SK-N-SH (cell line): ENCODE data around the gene IL17RB. TPM values are rescaled to one million over a fixed set of nuclear protein-coding genes. Genes with fewer than 3 reads are reported as not detected.

Experiments used
- CTCF ChIA-PET: fragments of 300-600, 350-600 bp; formaldehyde crosslinking; extraction: SDS; loops from one replicate; lab custom pipeline; 2021; lab: Yijun Ruan, JAX
- POLR2A ChIA-PET: fragments of 350-600 bp; sonication (Branson Sonifier 250); formaldehyde crosslinking; extraction: SDS; loops from one replicate; lab custom pipeline; 2020; ENCODE audit warnings: antibody characterized with exemption, inconsistent platforms; lab: Yijun Ruan, JAX
- DNase-seq: peaks from one replicate; pipeline ENCODE4 v3.0.0; 2012
- H2AFZ ChIP-seq: fragments of 200-600 bp; sonication (generic); 2 replicates; pipeline ENCODE4 v1.8.1; 2016; ENCODE audit warnings: antibody characterized with exemption, mild to moderate bottlenecking, low read depth
- H3F3A ChIP-seq: fragments of 200-600 bp; sonication (generic); replicated peaks from 2 replicates; pipeline ENCODE3; 2016; ENCODE audit warnings: antibody characterized with exemption, mild to moderate bottlenecking; ENCODE audit not compliant: insufficient read depth
- H3K27ac ChIP-seq, 2 experiments: fragments of 200-500 bp in 1 of 2; fragments of 200-600 bp in 1 of 2; sonication (Bioruptor generic) in 1 of 2; sonication (generic), shearing (Covaris generic) in 1 of 2; 2 replicates each; pipeline versions ENCODE4 v1.5.1 to v1.6.1; 2014 to 2016; ENCODE audit warnings: low read depth in 2 of 2, inconsistent platforms in 1 of 2, low read length in 1 of 2, mild to moderate bottlenecking in 1 of 2, mixed read lengths in 1 of 2
- H3K27me3 ChIP-seq: fragments of 200-600 bp; sonication (generic), shearing (Covaris generic); 2 replicates; pipeline ENCODE4 v1.6.1; 2016; ENCODE audit warnings: mixed run types; ENCODE audit not compliant: insufficient read depth
- H3K36me3 ChIP-seq, 2 experiments: fragments of 200-500 bp in 1 of 2; fragments of 200-600 bp in 1 of 2; sonication (Bioruptor generic) in 1 of 2; sonication (generic) in 1 of 2; replicated peaks in 1 of 2; 2 replicates each; pipeline versions ENCODE3 to v1.5.1; 2014 to 2016; ENCODE audit warnings: low read length in 1 of 2, mild to moderate bottlenecking in 1 of 2; ENCODE audit not compliant: insufficient read depth in 2 of 2, control insufficient read depth in 1 of 2
- H3K4me1 ChIP-seq, 2 experiments: fragments of 200-500 bp in 1 of 2; fragments of 200-600 bp in 1 of 2; sonication (Bioruptor generic) in 1 of 2; sonication (generic), shearing (Covaris generic) in 1 of 2; 2 replicates each; pipeline versions ENCODE4 v1.5.1 to v1.6.1; 2014 to 2016; ENCODE audit warnings: low read depth in 1 of 2, low read length in 1 of 2, mixed run types in 1 of 2; ENCODE audit not compliant: insufficient read depth in 2 of 2, control insufficient read depth in 1 of 2
- H3K4me2 ChIP-seq: fragments of 200-600 bp; sonication (generic), shearing (Covaris generic); 2 replicates; pipeline ENCODE4 v1.6.1; 2017; ENCODE audit warnings: mixed run types
- H3K4me3 ChIP-seq, 2 experiments: fragments of 200-500 bp in 1 of 2; fragments of 200-600 bp in 1 of 2; sonication (Bioruptor generic) in 1 of 2; sonication (generic), shearing (Covaris generic) in 1 of 2; 2 replicates each; pipeline versions ENCODE4 v1.5.1 to v1.8.1; 2014 to 2016; ENCODE audit warnings: low read depth in 2 of 2, inconsistent platforms in 1 of 2, low read length in 1 of 2, mild to moderate bottlenecking in 1 of 2, mixed read lengths in 1 of 2, moderate library complexity in 1 of 2
- H3K79me2 ChIP-seq: fragments of 200-600 bp; sonication (generic); 2 replicates; pipeline ENCODE4 v1.8.1; 2017; ENCODE audit warnings: mild to moderate bottlenecking; ENCODE audit not compliant: insufficient read depth
- H3K9ac ChIP-seq: fragments of 200-600 bp; sonication (generic); 2 replicates; pipeline ENCODE4 v1.6.1; 2017; ENCODE audit warnings: mixed run types
- H3K9me2 ChIP-seq: fragments of 200-600 bp; sonication (generic); 2 replicates; pipeline ENCODE4 v1.6.1; 2017; ENCODE audit warnings: mixed run types
- H3K9me3 ChIP-seq: fragments of 200-600 bp; sonication (generic); 2 replicates; pipeline ENCODE4 v1.6.1; 2017; ENCODE audit warnings: mixed run types, mild to moderate bottlenecking, moderate library complexity
- H4K20me1 ChIP-seq: fragments of 200-600 bp; sonication (generic); 2 replicates; pipeline ENCODE4 v1.6.1; 2017; ENCODE audit warnings: mild to moderate bottlenecking, mixed run types; ENCODE audit not compliant: insufficient read depth
- FOXJ3 ChIP-seq: sonication (generic); formaldehyde crosslinking; IDR thresholded peaks from 2 replicates; pipeline ENCODE4 v1.5.1; 2020; ENCODE audit warnings: mild to moderate bottlenecking, missing genetic modification reagents
- JUND ChIP-seq: IDR thresholded peaks from 2 replicates; pipeline ENCODE4 v1.4.0; 2012
- MXI1 ChIP-seq: IDR thresholded peaks from 2 replicates; pipeline ENCODE4 v1.6.1; 2012; ENCODE audit warnings: mild to moderate bottlenecking, low read depth, low read length, improper control_type of control experiment
- NFIC ChIP-seq: IDR thresholded peaks from 2 replicates; pipeline ENCODE4 v1.4.0; 2012; ENCODE audit warnings: borderline replicate concordance
- PBX3 ChIP-seq: IDR thresholded peaks from 2 replicates; pipeline ENCODE4; 2012
- RCOR1 ChIP-seq: fragments of 150-350 bp; IDR thresholded peaks from 2 replicates; pipeline ENCODE4 v1.6.1; 2017; ENCODE audit warnings: antibody characterized with exemption, low read length
- RXRA ChIP-seq: IDR thresholded peaks from 2 replicates; pipeline ENCODE4 v1.4.0; 2012; ENCODE audit warnings: low read depth, mild to moderate bottlenecking, borderline replicate concordance
- SIN3A ChIP-seq: IDR thresholded peaks from 2 replicates; pipeline ENCODE4 v1.6.1; 2012; ENCODE audit warnings: low read depth, mild to moderate bottlenecking, low read length, moderate library complexity, borderline replicate concordance
- USF1 ChIP-seq: IDR thresholded peaks from 2 replicates; pipeline ENCODE4 v1.4.0; 2012; ENCODE audit warnings: low read depth, borderline replicate concordance
- WGBS: methylation state at CpG from one replicate; pipeline ENCODE4 v1.1.6; 2017; ENCODE audit warnings: low lambda C conversion rate; 5-methylcytosine and 5-hydroxymethylcytosine counted together
- polyA plus RNA-seq, 3 experiments: library from polyadenylated mRNA; depleted of rRNA; stranded (reverse); fragments of >200 nt; gene quantifications; 2 replicates each; pipeline ENCODE4 v1.2.3, GENCODE V29; 2012

IL17RB gene, protein sequence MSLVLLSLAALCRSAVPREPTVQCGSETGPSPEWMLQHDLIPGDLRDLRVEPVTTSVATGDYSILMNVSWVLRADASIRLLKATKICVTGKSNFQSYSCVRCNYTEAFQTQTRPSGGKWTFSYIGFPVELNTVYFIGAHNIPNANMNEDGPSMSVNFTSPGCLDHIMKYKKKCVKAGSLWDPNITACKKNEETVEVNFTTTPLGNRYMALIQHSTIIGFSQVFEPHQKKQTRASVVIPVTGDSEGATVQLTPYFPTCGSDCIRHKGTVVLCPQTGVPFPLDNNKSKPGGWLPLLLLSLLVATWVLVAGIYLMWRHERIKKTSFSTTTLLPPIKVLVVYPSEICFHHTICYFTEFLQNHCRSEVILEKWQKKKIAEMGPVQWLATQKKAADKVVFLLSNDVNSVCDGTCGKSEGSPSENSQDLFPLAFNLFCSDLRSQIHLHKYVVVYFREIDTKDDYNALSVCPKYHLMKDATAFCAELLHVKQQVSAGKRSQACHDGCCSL
- 0.10 and 0.16 TPM in 2 replicates for polyA plus RNA-seq (2012; rRNA removed)
- polyA plus RNA-seq (2012; cell fraction: cytosol; rRNA removed): 0.03 TPM in 1 of 2 replicates, not detected in the other
- polyA plus RNA-seq (2012; cell fraction: nucleus; rRNA removed): 0.44 and 0.50 TPM in 2 replicates

GRCh38 chr3:53846134-53846850, at the start of gene IL17RB, which contains the start of gene CHDH:
TSS of gene IL17RB (plus strand) at chr3:53846568. CDS start at chr3:53846589, 21 bp downstream.
TSS of gene CHDH (minus strand) at chr3:53846419. CDS start at chr3:53824008, 22,411 bp downstream.
- Histone ChIP-seq H3K9me3 (no peaks in the 10 kb centered on the region), H3K27ac (no peak within 1 kb of the TSS), H3K9ac (no peak within 1 kb of the TSS), H2AFZ (peak within 1 kb of the TSS; percentile 16; the same call in 1 of the 2 replicates), H4K20me1 (no peaks in the 10 kb centered on the region), H3F3A (no peaks in the 10 kb centered on the region), H3K4me1 (peaks cover 0 to 11% of the 10 kb centered on the region in 2 experiments; a peak in 1 of 4 replicates), H3K4me2 (peak within 1 kb of the TSS; percentile 72), H3K36me3 (no peaks in the 10 kb centered on the region), H3K4me3 (peak within 1 kb of the TSS; percentile 44 to 46; a peak in 3 of 4 replicates), H3K9me2 (no peaks in the 10 kb centered on the region), H3K79me2 (no peaks in the 10 kb centered on the region), H3K27me3 (peaks cover 30% of the 10 kb centered on the region)
- ChIA-PET CTCF (no interaction called here), POLR2A (no interaction called here)
- no peak for TF ChIP-seq PBX3
- TF ChIP-seq USF1: no peak
- TF ChIP-seq NFIC: no peak
- TF ChIP-seq RXRA: no peak
- no peak for TF ChIP-seq RCOR1
- no peak for TF ChIP-seq MXI1
- no peak for TF ChIP-seq JUND
- DNase-seq: peak; percentile 83
- 0% methylated on average over 8 of the region's 91 CpGs for WGBS

- Histone ChIP-seq H3K9me2 (no peaks in the 10 kb centered on the region), H3F3A (no peaks in the 10 kb centered on the region), H4K20me1 (no peaks in the 10 kb centered on the region), H3K4me2 (no peak overlapping the region), H3K4me3 (no peak overlapping the region), H3K79me2 (no peaks in the 10 kb centered on the region), H3K27ac (no peak overlapping the region), H2AFZ (no peak overlapping the region), H3K9me3 (no peaks in the 10 kb centered on the region), H3K36me3 (no peaks in the 10 kb centered on the region), H3K9ac (no peak overlapping the region), H3K27me3 (no peaks in the 10 kb centered on the region), H3K4me1 (peaks cover 0 to 39% of the 10 kb centered on the region in 2 experiments; a peak in 2 of 4 replicates)
- CTCF ChIA-PET: interaction anchor here (1.2 kb wide), 1 partner anchor 13 kb away, joined by 3 read pairs; no protein-coding TSS in a partner anchor
- POLR2A ChIA-PET: no interaction called here
- DNase-seq: no peak
- 79% methylated on average over 5 of the region's 8 CpGs for WGBS
- TF ChIP-seq JUND (no peak), SIN3A (no peak), FOXJ3 (CRISPR knock-in tag) (no peak)
These were observed 48.2 kb upstream of the IL17RB start for GRCh38 chr3:53798144-53798543.
